VCaP (cell line): ENCODE measurements around the gene SYNE3.

ENCODE experiments used
- H3K27ac ChIP-seq: fragments of 450-650 bp; 2 replicates; pipeline ENCODE4 v1.5.1; 2017
- TF ChIP-seq, protein P1 (sequence below): fragments of 450-650 bp; conservative IDR thresholded peaks from 2 replicates; pipeline ENCODE4 v1.5.1; 2017; ENCODE audit warnings: mild to moderate bottlenecking, moderate library complexity

SYNE3 gene

DNA sequence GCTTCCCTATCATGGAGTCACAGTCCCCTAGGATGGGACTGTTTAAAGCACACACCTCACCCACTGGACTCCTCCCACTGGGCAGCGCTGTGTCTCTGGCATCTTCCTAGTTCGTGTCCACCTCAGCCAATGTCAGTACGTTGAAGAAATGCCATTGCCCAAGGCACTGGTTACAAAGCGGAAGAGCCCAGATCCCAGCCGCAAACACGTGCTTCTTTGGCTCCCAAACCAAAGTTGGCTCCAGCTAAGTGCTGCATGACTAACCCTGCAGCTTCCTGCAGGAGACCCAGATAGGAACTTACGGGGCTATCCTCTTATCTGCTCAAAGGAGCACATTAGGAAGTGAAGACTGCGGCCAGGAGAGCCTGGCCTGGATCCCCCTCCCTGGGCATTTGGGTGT, 9.3 kb downstream of the SYNE3 start:
- no peak overlapping the region for H3K27ac ChIP-seq
- TF ChIP-seq, protein P1, sequence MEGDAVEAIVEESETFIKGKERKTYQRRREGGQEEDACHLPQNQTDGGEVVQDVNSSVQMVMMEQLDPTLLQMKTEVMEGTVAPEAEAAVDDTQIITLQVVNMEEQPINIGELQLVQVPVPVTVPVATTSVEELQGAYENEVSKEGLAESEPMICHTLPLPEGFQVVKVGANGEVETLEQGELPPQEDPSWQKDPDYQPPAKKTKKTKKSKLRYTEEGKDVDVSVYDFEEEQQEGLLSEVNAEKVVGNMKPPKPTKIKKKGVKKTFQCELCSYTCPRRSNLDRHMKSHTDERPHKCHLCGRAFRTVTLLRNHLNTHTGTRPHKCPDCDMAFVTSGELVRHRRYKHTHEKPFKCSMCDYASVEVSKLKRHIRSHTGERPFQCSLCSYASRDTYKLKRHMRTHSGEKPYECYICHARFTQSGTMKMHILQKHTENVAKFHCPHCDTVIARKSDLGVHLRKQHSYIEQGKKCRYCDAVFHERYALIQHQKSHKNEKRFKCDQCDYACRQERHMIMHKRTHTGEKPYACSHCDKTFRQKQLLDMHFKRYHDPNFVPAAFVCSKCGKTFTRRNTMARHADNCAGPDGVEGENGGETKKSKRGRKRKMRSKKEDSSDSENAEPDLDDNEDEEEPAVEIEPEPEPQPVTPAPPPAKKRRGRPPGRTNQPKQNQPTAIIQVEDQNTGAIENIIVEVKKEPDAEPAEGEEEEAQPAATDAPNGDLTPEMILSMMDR: no peak

DNA sequence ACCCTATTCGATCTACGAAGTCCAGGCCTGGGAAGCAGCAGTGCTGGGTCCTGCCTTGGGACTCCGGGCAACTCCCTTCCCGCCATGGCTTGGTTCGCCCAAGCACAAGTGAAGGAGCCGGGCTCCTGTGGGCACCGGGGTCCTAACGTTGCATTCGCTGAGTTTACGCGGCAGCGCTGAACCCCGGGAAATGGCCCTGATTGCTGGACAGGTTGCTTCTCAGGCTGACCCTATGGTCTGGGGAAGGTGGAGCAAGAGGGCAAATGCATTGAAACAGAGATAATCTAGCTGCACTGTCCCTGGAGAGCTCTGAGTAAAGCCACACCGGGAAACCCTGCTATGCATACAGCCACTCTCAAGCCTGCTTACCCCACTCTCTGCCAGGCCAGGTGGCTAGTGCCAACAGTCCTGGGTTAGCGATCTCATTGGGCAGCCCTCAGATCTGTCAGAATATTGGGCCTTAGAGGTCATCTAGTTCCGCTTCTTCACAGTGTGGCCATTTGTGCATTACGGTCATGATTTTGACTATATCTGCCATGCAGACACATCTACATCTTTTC, 11.3 kb downstream of the SYNE3 start:
- H3K27ac ChIP-seq: no peak overlapping the region
- TF ChIP-seq, protein P1: no peak

DNA sequence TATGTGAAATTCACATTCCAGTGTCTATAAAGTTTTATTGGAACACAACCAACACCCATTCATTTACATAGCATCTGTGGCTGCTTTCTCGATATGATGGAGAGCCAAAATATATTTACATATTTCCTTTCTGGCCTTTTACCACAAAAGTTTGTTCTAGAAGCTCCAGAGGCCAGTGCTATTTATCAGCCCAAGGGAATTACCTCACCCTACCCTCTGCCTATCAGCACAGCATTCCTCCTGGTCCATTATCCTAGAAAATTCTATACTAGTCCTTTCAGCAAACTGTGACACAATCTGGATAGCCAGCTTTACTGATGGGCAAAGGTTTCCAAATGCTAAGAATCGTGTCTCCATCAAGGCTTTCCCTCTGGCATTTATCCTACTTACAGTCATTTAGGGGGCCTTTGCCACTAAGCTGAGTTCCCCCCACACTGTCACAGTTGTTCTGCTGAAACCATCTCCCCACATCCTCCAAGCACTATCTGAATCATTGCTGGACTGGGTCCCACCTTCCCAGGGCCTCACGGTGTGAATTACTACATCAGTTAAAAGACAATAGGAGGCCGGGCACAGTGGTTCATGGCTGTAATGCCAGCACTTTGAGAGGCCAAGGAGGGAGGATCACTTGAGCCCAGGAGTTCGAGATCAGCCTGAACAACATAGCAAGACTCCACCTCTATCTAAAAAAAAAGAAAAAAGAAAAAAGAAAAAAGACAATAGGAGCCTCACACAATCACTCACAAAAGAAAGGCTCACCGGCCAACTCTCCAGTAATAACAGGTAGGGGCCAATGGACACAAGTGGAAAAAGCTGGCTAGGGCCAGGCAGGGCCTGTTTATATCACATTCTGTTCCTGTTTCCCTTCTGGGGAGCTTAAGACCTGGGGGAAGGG, 12.1 kb downstream of the SYNE3 start:
- TF ChIP-seq, protein P1: no peak
- H3K27ac ChIP-seq: no peak overlapping the region

DNA sequence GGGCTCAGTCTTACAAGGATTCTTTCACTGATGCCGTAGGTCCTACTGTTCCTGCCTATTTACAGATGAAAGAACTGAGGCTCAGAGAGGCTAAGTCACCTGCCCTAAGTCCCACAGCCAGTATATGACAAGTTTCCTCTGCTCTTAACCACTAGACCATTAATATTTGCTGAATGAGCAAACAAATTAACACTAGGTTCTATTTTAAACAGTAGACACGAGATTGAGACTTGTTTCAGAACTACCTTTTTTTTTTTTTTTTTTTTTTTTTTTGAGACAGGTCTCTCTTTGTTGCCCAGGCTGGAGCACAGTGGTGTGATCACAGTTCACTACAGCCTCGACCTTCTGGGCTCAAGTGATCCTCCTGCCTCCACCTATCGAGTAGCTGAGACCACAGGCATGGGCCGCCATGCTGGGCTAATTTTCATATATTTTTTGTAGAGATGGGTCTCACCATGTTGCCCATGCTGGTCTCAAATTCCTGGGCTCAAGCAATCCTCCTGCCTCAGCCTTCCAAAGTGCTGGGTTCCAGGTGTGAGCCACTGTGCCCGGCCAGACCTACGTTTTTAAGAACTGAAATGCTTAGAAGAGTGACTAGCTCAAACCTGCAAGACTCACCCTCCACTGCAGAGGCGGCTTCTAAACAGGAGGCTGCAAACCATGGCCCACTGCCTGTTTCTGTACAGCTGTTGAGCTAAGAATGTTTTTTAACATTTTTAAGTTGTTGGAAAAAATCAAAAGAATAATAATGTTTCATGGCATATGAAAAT, 12.9 kb downstream of the SYNE3 start:
- no peak overlapping the region for H3K27ac ChIP-seq
- TF ChIP-seq, protein P1: no peak

DNA sequence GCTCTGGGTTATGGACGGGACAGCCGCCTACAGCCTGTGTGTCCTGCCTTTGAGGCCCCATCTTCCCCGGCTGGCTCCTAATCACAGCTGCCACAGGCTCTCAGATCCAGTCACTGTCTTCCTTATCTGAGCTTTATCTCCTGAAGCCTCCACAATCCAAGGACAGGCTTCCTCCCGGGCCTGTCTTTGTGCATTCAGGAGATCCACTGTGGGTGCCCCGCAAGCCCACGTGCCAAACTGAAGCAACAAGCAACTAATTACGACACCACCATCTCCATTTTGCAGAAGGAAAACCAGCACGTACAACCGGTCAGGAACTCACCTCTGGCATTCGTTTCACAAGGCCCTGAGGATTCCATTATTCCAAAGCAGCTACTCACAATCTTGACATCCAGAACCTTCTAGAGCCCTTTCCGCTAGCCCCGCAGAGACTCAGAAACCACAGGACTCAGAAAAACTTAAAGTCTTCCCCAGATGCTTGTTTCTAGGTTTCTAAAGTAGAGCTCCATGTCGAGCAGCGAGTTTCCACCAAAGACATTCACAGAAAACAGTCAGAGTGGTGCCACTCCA, 14.0 kb downstream of the SYNE3 start:
- TF ChIP-seq, protein P1: no peak
- H3K27ac ChIP-seq: no peak overlapping the region

DNA sequence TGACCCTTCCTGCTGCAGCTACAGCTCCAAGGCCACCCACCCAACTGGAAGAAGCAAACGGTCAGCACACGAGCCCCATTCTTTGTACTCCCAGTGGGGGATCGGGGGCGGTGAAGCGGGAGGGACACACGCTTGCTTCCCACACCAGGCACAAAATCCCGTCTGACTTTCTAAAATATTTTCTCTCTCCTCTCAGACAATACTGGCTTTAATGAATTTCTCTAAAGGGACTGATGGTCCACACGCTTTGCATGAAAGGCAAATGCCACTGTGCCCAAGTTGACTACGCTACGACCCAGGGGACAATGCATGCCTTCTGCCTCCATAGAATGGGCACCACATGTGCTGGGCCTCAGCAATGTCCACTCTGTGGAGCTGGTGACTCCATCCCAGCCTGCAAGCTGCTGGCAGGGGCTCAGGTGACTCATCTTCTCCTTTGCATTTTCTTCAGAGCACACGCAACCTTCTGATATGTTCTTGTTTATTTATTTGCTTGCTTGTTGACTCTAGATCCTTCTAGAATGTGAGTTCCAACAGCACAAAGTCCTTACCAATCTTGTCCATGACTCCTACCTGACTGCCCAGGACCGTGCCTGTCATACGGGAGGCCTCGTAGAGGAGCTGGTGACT, 15.6 kb downstream of the SYNE3 start:
- TF ChIP-seq, protein P1: no peak
- no peak overlapping the region; the same call in 1 of the 2 replicates for H3K27ac ChIP-seq
